GM11168 (cell line): ENCODE data around the gene SLC29A4.
"Not testable (repeated sequence)": the region's sequence is repeated elsewhere in the genome, so short reads cannot be mapped to it uniquely, and the experiment has no call there.

Experiments
- in situ Hi-C: fragments of 300-500 bp; cut with MboI; formaldehyde crosslinking; loops from one replicate; pipeline ENCODE4 v1.12.0; 2022; ENCODE audit warnings: low sequenced_read_pairs; ENCODE audit not compliant: unreplicated experiment

Gene SLC29A4

DNA sequence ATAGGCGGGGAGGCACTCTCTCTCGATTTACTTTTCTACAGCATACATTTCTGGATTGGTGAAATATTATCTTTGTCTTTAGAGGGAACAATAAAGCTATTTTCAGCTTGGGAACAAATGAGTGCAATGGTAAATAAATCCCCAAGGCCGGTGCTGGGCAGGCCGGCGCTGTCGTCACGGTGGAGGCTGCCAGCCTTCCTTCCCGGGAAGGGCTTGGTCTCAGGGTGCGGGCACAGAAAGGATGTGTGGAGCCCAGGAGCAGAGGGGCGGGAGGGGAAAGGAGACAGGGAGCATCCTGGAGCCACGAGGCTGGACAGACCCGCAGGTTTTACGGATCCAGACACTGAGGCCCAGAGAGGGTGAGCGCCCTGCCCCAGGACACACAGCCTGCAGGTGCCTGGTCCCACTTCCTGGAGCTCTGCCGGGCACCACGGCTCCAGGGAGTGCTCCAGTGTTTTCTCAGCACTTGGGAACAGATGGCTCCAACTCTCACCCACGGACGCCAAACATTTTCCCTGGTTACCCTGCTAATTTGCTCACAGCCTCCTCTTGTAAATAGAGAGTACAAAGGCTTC is 8.8 kb upstream of the SLC29A4 start:
- in situ Hi-C loops = not testable (repeated sequence)

- in situ Hi-C loops = no loop called here
Measured at GRCh38 chr7:5274441-5274840, 8.3 kb upstream of the SLC29A4 start.

- in situ Hi-C loops = not testable (repeated sequence)
Measured at GRCh38 chr7:5274985-5275431, 7.7 kb upstream of the SLC29A4 start.

DNA sequence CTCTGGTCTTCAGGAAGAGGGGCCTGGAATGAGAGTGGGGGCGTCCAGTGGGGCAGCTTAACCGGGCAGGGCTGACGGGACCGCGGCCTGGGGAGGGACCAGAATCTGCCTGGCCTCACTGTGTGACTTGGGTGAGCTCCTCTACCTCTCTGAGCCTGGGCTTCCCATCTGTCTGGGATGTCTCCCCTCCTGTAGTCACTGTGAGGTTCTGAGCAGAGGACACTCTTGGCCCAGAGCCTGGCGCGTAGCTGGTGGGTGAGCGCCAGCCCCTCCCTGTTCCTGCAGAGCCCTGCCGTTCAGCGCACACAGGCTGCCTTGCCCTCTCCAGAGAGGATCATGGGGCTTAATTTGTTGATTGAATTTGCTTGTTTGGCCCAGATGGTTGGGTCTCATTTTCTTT is 7.2 kb upstream of the SLC29A4 start:
- in situ Hi-C loops = not testable (repeated sequence)

GRCh38 chr7:5276123-5276522 is 6.6 kb upstream of the SLC29A4 start:
- in situ Hi-C loops = not testable (repeated sequence)

DNA sequence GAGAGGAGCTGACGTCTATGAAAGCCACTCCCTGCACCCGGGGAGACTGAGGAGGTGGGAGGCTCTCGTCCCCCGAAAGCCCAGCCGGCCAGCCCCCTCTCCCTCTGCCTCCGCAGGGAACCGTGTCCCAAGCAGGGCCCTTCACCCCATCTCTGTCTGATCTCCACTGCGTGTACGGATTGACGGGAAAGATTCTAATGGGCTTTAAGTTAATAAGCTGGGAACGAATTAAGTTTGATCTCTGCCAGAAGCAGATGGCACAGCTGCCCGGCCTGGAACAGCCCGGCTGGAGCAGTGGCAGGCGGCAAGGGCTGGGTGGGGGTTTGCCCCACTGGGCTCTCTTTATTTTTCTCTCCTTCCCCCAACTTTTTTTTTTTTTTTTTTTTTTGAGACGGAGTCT is 6.1 kb upstream of the SLC29A4 start:
- in situ Hi-C loops = no loop called here

GRCh38 chr7:5278766-5279165 is 4.0 kb upstream of the SLC29A4 start:
- in situ Hi-C loops = no loop called here

DNA sequence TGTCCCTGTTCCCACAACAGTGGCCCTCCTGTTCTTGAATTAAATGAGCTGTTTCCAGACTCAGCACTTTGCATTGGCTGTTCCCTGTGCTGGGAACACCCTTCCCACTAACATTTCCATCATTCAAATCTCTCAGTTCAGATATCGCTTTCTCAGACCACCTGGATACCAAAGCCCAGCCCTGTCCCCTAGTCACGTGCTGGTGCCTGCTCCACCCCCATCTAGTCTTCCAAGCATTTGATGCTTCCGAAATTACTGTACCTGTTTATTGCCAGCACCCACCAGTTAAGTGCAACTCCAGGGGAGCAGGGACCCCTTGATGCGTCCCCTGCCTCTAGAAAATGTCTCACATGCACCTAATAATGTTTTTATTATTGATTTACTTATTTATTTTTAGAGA is 3.0 kb upstream of the SLC29A4 start:
- in situ Hi-C loops = no loop called here

GRCh38 chr7:5281598-5282500 is 894 bp upstream of the SLC29A4 start:
- in situ Hi-C loops = not testable (repeated sequence)

DNA sequence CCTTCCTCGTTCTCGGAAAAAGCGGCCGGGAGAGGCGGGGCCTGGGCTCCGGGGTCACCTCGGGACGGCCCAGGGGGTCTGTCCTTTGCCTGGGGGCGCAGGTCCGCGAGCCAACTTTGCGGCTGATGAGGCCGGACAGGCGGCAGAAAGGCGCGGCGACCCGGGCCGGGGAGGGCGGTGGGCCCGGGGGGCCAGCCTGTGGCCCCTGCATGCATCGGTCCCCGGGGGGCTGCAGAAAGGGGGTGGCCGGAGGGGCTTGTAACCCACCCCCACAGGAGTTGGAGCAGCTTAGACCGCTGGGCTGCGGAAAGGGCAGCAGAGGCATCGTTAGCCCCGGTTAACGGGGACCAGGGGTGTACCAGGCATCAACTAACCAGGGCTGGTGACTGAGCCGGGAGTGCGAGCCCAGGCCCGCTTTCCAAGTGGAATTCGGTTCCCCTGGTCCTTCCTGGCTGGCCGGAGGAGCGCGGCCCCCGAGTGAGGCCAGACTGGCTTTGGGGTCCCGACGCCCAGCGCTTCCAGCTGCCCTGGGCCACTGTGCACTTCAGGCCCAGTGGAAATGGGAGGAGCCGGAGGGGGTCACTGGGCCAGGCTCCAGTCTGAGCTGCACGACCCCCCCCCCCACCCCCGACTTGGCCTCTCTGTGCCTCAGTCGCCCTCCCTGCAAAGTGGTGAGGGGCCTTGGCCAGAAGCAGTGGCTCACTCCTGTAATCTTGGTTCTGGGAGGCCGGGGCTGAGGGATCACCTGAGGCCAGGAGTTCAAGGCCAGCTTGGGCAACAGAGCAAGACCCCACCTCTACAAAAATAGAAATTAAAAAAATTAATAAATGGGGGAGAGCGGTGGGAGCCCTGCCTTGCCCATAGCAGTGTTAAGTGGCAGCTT is 919 bp downstream of the SLC29A4 start:
- in situ Hi-C loops = no loop called here

GRCh38 chr7:5284304-5285281 is 1.9 kb downstream of the SLC29A4 start:
- in situ Hi-C loops = no loop called here

DNA sequence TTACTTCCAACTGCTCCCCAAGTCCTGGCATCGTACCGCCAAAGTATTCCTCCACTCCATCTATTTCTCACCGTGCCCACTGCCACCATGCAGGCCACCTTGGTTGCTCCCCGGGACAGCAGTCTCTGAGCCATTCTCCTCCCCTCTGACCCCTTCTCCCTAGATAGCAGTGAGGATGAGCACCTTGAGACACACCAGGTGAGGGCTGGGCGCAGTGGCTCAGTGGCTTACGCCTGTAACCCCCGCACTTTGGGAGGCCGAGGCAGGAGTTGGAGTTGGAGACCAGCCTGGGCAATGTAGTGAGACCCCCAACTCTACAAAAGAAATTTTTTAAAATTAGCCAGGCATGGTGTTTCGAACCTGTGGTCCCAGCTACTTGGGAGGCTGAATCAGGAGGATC is 4.2 kb downstream of the SLC29A4 start:
- in situ Hi-C loops = no loop called here

GRCh38 chr7:5287373-5287772 is 4.6 kb downstream of the SLC29A4 start:
- in situ Hi-C loops = not testable (repeated sequence)

DNA sequence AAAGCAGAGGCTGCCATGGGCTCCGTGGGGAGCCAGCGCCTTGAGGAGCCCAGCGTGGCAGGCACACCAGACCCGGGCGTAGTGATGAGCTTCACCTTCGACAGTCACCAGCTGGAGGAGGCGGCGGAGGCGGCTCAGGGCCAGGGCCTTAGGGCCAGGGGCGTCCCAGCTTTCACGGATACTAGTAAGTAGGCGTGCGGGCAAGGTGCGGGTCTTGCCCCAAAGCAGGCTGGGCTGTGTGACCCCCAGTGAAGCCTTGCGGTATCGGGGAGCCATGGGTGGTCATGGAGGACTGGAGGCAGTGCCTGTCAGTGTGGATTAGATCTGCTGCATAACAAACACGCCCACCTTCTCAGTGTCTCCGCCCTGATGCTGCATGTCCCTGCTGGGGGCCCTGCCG is 5.1 kb downstream of the SLC29A4 start:
- in situ Hi-C loops = no loop called here

DNA sequence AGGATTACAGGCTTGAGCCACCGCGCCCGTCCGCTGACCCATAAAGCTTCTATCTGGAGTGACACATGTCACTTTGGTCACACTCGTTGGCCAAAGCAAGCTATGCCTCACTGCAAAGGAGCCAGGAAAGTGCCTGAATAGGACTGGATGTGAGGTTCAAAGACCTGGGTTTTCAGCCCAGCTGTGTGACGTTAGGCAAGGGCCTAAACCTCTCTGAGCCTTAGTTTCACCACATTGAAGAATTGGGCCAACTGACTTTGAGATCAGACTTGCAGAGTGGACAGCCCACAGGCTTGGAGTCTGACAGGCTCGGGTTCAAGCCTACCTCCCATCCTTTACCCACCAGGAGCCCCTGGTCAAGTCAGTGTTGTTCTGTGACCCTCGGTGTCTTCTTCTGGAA is 5.8 kb downstream of the SLC29A4 start:
- in situ Hi-C loops = not testable (repeated sequence)

- in situ Hi-C loops = no loop called here
Measured at GRCh38 chr7:5289355-5289754, 6.6 kb downstream of the SLC29A4 start.

DNA sequence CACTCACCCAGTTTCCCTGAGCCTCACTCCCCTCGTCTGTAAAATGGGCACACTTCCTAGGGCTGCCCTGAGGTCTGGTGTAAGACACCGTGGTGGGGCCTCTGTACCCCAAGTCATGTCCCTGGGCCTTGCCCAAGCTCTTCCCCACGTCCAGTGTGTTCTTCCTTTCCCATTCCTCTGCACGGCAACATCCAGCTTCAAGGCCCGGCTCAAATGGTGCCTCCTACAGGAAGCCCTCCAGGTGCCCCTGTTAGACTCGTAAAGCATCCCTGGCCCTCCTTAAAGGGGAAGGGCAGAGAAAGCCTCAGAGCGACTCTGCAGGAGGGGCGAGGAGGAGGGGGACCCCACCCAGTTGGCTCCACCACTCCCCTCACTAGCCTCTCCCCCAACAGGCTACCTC is 8.6 kb downstream of the SLC29A4 start:
- in situ Hi-C loops = no loop called here

DNA sequence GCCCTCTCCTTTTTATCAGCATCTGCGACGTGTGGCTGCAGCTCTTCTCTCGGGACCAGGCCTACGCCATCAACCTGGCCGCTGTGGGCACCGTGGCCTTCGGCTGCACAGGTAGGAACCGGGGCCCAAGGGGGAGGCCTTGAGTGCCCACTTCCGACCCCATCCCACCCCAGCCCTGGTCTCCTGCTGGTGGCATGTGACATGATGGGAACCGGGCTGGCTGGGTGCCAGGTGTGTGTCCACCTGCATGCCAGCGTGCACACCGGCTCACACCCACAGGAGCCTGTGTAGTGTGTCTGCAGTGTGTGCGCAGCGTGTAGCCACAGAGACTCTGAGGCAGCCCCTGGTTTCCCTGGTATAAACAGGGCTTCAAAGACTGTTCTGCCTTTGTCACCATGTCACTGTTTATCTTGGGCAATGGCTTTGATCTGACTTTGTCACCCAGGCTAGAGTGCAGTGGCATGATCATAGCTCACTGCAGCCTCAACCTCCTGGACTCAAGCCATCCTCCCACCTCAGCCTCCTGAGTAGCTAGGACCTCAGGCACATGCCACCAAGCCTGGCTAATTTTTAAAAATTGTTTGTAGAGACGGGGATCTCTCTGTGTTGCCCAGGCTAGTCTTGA is 9.1 kb downstream of the SLC29A4 start:
- in situ Hi-C loops = not testable (repeated sequence)
